GM19025 (cell line): Measurements from ENCODE around the gene MITF.

ENCODE experiments used
- ATAC-seq: cut with Tn5 transposase; IDR thresholded peaks from one replicate; pipeline ENCODE4 v1.9.1; 2021; ENCODE audit warnings: mild to moderate bottlenecking, low read depth, moderate library complexity; ENCODE audit not compliant: unreplicated experiment

Gene MITF

GRCh38 chr3:69936266-69936665, 197.0 kb downstream of the MITF start:
- ATAC-seq: no peak

DNA sequence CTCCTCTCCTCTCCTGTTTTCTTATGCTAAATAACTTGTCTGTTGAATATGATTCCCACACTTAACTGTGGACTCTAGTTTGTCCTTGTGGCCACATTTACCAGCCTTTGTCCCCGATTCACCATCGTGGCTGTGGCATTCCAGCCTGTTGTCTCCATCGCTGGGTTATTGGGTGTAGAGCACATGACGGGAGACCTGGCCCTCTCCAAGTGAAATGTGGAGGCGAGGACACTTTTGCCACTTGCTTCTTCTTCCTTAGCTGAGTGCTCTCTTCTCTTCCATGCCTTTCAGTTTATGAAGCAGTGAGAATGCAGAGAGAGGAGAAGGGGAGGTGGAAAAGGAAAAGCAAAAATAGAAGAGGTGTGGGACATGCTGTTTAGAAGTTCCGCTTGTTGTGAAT, 198.8 kb downstream of the MITF start:
- no peak for ATAC-seq

GRCh38 chr3:69938931-69939330, 199.7 kb downstream of the MITF start:
- ATAC-seq: no peak

GRCh38 chr3:69941037-69941436, 201.8 kb downstream of the MITF start:
- ATAC-seq: no peak

DNA sequence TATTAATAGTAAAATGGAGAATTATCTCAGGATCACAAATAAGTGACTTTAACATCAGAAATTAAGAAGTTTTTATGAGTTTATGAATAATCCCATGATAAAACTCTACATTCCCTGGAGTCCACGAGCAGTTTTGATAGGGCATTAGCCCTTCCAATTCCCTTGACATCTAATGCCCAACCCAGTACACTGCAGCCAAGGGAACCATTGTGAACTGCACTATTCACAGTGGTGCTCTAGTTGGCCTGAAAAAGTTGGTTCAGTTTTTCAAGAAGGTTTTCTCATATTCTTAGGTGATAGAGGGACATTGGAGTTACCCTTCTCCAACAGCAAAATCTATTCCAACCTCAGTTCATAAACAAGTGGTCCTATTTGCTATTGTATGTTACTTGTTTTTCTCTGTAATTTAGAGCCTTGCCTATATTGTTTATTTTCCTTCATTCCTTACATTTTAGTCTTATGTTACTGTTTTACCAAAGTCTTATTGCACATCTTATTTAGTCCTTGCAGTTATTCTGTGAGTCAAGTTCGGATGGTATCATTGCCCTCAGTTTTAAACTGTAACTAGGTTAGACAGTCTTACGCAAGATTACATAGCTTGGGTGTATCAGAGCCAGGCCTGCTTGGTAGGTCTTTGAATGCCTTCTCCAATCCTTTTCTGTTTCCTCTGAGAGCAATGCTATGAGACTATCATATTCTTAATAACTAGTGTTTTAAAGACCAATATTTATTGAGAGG, 202.3 kb downstream of the MITF start:
- ATAC-seq: no peak

DNA sequence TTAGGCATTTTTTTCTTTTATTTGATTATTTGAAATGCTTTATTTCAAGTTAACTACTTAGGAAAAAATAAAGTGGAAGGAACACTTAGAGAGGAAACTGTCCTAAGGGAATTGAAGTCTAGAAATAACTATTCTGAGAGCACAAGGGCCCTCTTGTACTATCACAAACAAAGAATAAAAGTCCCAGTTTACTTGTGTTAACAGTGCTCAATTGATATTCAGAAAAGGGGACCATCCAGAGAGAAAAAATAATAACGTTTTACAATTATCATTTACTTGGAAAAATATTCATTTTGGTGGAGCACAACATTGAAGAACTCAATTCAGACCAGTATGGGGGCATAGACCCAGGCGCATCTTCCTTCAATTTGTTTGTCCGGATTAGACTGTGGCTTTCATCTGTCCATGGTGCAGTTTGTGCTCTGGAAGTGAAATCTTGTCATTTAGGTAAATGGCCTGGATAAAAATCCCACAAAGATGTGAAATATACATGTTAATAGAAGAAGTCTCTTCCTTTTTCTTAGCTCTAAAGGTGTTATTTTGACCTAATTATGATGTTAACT, 205.7 kb downstream of the MITF start:
- ATAC-seq: no peak

- ATAC-seq: no peak
These were observed 209.1 kb downstream of the MITF start for GRCh38 chr3:69948246-69948862.

GRCh38 chr3:69951616-69952015, 212.4 kb downstream of the MITF start:
- no peak for ATAC-seq

GRCh38 chr3:69959581-69959980, 220.3 kb downstream of the MITF start:
- no peak for ATAC-seq

GRCh38 chr3:69961706-69962439, 222.6 kb downstream of the MITF start:
- ATAC-seq: no peak

- ATAC-seq: no peak
These were observed 224.4 kb downstream of the MITF start for GRCh38 chr3:69963643-69964042.

- no peak for ATAC-seq
These were observed 227.9 kb downstream of the MITF start for GRCh38 chr3:69967156-69967555.

DNA sequence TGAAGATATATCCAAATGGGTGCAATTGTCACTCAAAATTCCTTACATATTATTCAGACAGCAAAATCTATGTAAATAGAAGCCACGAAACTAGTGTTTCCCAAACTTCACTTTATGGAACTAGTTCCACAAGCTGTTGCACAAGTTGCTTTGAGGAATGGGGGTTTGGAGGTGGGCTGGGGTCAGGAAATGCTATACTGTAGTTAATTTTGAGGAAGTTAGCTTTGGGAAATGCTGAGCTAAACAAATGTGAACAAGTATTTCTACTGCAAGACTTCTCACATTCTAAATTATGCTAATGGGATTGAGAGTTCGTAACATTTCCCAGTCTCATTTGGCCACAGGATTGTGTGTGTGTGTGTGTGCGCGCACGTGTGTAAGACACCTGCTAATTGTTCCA, 231.6 kb downstream of the MITF start:
- ATAC-seq: no peak

- ATAC-seq: no peak
These were observed 233.4 kb downstream of the MITF start for GRCh38 chr3:69972672-69973071.

- ATAC-seq: no peak
These were observed 236.8 kb downstream of the MITF start for GRCh38 chr3:69976021-69976420.

- no peak for ATAC-seq
These were observed 244.4 kb downstream of the MITF start for GRCh38 chr3:69983546-69984265.

- no peak for ATAC-seq
These were observed 246.0 kb downstream of the MITF start for GRCh38 chr3:69985266-69985665.

DNA sequence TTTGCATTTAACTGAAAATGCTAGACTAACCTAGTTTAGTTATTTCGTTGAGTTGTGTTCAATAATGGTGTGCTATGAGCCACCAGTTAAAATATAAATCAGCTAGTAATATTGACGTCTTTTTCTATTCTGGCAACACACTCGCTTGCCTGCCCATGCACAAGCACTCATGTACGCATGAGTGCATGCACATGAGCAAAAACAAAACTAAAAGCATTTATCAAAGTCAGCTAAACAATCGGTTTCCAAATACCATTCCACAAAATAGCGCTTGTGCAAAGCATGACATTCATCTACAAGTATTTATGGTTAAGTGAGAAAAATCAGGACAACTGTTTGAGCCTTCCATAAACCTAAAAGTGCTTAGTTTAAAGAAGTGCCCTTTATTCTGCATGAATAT, 247.2 kb downstream of the MITF start:
- ATAC-seq: no peak

GRCh38 chr3:69987833-69988232, 248.6 kb downstream of the MITF start:
- ATAC-seq: no peak

DNA sequence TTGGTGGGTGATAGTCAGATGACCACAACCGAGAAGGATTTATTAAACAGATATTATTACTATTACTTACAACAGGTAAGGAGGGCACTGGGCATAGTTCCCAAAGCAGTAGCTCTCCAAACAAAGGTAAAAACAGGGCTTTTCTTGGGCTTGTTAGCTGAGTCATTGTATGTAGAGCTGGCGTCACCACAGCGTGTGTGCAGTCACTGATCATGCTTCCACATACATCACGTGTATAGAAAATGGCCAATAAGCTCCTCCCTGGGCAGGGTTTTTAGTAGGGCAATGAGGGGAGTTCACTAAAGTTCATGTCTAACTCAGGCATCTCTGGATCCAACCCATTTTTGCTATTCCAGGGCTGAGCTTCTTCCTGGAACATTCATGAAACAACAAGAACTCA, 254.5 kb downstream of the MITF start:
- no peak for ATAC-seq

GRCh38 chr3:69994919-69995318, 255.7 kb downstream of the MITF start:
- ATAC-seq: no peak
